ENCODE results near the gene MAP1B. TPM values are rescaled to one million over a fixed set of nuclear protein-coding genes. Genes with fewer than 3 reads are reported as not detected.

The MAP1B gene
- total and polyA plus RNA-seq, 2 of the 4 experiments (the other 2 are of a cell fraction): 41.1 to 183 TPM

DNA sequence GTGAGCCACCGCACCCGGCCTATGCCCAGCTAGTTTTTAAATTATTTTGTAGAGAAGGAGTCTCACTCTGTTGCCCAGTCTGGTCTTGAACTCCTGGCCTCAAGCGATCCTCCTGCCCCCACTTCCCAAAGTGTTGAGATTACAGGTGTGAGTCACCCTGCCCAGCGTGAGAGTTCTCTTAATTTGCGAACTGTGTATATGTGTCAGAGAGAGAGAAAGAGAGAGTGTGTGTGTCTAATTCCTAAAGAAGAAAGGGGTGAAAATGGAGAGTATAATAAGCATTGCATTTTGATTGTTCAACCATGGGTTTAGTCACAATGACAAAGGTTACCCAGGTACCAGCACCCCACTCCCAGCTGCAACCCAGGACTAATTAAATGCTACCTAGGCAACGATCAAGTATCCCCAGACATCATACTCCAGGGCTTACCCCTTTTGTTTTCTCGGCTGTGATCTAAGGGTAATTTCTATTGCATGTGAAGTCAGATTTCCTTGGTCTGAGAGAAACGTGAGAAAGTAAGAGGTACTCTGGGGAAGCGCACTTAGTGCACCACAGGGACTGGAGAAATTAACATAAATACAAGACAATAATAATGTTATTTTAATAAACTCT is 16.6 kb downstream of the MAP1B start:
- Histone ChIP-seq H4K5ac (ENCODE audit: low read depth, low read length) (no peak overlapping the region), H3K4me3 (ENCODE audit: insufficient read depth, low read depth, low read length) (no peak overlapping the region), H3K9me3 (ENCODE audit: control insufficient read depth, insufficient read depth, low read length) (peaks cover 3% of the 10 kb centered on the region), H2BK15ac (ENCODE audit: low read depth, low read length) (no peak overlapping the region), H3K4me1 (ENCODE audit: control insufficient read depth, insufficient read depth, low read length) (peaks cover 24% of the 10 kb centered on the region), H2BK20ac (ENCODE audit: low read depth, low read length) (no peak overlapping the region), H3K79me1 (ENCODE audit: low read depth in 1 of 2, low read length in 2 of 2) (peaks cover 47 to 78% of the 10 kb centered on the region in 2 experiments), H3K9ac (ENCODE audit: low read depth, low read length) (no peak overlapping the region), H4K20me1 (ENCODE audit: insufficient read depth, low read length) (peaks cover 52% of the 10 kb centered on the region), H3K56ac (ENCODE audit: extremely low read depth, insufficient read depth, low read length) (no peak overlapping the region), H3K14ac (replicated peaks; ENCODE audit: low read depth, low read length) (no peak overlapping the region), H2AFZ (replicated peaks; ENCODE audit: low read length, poor library complexity) (no peak overlapping the region), H3K36me3 (ENCODE audit: control insufficient read depth, insufficient read depth, low read length) (peaks cover 15% of the 10 kb centered on the region), H3K23ac (ENCODE audit: low read depth, low read length) (no peak overlapping the region), H2AK9ac (replicated peaks; ENCODE audit: low read depth, low read length, poor library complexity) (no peak overlapping the region), H2BK120ac (ENCODE audit: low read depth, low read length) (no peak overlapping the region), H2AK5ac (ENCODE audit: low read depth, low read length) (no peak overlapping the region), H4K8ac (ENCODE audit: low read depth in 2 of 2, low read length in 2 of 2) (no peak overlapping the region), H3K27me3 (ENCODE audit: control insufficient read depth, insufficient read depth, low read length) (no peaks in the 10 kb centered on the region), H3K4ac (ENCODE audit: low read depth, low read length) (no peak overlapping the region), H4K91ac (ENCODE audit: insufficient read depth, low read depth, low read length) (no peak overlapping the region), H3K27ac (ENCODE audit: insufficient read depth, low read length) (no peak overlapping the region), H3K9me1 (ENCODE audit: insufficient read depth, low read length) (peaks cover 32% of the 10 kb centered on the region), H2BK5ac (ENCODE audit: low read depth, low read length, poor library complexity, severe bottlenecking) (no peak overlapping the region), H3K4me2 (ENCODE audit: low read depth, low read length) (no peak overlapping the region), H3K18ac (ENCODE audit: low read depth, low read length) (no peak overlapping the region)
- no peak for ATAC-seq (ENCODE audit: low read depth)
- TF ChIP-seq, protein P1, sequence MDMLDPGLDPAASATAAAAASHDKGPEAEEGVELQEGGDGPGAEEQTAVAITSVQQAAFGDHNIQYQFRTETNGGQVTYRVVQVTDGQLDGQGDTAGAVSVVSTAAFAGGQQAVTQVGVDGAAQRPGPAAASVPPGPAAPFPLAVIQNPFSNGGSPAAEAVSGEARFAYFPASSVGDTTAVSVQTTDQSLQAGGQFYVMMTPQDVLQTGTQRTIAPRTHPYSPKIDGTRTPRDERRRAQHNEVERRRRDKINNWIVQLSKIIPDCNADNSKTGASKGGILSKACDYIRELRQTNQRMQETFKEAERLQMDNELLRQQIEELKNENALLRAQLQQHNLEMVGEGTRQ (IDR thresholded peaks at IDR 0.05; ENCODE audit: low read depth, low read length): no peak
- TF ChIP-seq, protein P2, sequence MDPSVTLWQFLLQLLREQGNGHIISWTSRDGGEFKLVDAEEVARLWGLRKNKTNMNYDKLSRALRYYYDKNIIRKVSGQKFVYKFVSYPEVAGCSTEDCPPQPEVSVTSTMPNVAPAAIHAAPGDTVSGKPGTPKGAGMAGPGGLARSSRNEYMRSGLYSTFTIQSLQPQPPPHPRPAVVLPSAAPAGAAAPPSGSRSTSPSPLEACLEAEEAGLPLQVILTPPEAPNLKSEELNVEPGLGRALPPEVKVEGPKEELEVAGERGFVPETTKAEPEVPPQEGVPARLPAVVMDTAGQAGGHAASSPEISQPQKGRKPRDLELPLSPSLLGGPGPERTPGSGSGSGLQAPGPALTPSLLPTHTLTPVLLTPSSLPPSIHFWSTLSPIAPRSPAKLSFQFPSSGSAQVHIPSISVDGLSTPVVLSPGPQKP (IDR thresholded peaks at IDR 0.05; ENCODE audit: borderline replicate concordance, low read depth, low read length): no peak
- TF ChIP-seq MXI1 (IDR thresholded peaks at IDR 0.05; ENCODE audit: borderline replicate concordance, low read depth, low read length) (no peak), RFX5 (IDR thresholded peaks at IDR 0.05; ENCODE audit: low read depth, low read length) (no peak), RCOR1 (IDR thresholded peaks at IDR 0.05; ENCODE audit: insufficient replicate concordance, low read length) (no peak), FOS (IDR thresholded peaks at IDR 0.05; ENCODE audit: low read depth, low read length) (no peak), NFE2L2 (IDR thresholded peaks at IDR 0.05; ENCODE audit: low read depth, low read length) (no peak), MAFK (IDR thresholded peaks at IDR 0.05; ENCODE audit: low read depth, low read length) (no peak), CHD1 (IDR thresholded peaks at IDR 0.05; ENCODE audit: low read depth, low read length) (no peak), RAD21 (IDR thresholded peaks at IDR 0.05; ENCODE audit: low read length) (no peak), BHLHE40 (IDR thresholded peaks at IDR 0.05; ENCODE audit: low read depth, low read length) (no peak), CEBPB (IDR thresholded peaks at IDR 0.05; ENCODE audit: low read depth, low read length) (no peak), POLR2A (IDR thresholded peaks at IDR 0.05; ENCODE audit: low read depth, low read length) (no peak), MAZ (IDR thresholded peaks at IDR 0.05; ENCODE audit: borderline replicate concordance, low read depth, low read length) (no peak)
- TF ChIP-seq, protein P3, sequence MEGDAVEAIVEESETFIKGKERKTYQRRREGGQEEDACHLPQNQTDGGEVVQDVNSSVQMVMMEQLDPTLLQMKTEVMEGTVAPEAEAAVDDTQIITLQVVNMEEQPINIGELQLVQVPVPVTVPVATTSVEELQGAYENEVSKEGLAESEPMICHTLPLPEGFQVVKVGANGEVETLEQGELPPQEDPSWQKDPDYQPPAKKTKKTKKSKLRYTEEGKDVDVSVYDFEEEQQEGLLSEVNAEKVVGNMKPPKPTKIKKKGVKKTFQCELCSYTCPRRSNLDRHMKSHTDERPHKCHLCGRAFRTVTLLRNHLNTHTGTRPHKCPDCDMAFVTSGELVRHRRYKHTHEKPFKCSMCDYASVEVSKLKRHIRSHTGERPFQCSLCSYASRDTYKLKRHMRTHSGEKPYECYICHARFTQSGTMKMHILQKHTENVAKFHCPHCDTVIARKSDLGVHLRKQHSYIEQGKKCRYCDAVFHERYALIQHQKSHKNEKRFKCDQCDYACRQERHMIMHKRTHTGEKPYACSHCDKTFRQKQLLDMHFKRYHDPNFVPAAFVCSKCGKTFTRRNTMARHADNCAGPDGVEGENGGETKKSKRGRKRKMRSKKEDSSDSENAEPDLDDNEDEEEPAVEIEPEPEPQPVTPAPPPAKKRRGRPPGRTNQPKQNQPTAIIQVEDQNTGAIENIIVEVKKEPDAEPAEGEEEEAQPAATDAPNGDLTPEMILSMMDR (conservative IDR thresholded peaks at IDR 0.05; ENCODE audit: low read depth, low read length): no peak
- CTCF ChIA-PET: no interaction called here
- BruUV-seq (replicated peaks): no TSS peak
- in situ Hi-C loops (cut with MboI; ENCODE audit: low sequenced_read_pairs): no loop called here
- intact Hi-C loops (cut with micrococcal nuclease): no loop called here
- WGBS, 2 experiments (ENCODE audit: extremely low coverage in 2 of 2, insufficient read length in 1 of 2): no CpG with 5 or more reads among the region's 9 CpGs
- POLR2A ChIA-PET (ENCODE audit: unreplicated experiment): no interaction called here
- DNase-seq: no peak
- dilution Hi-C loops (cut with HindIII; ENCODE audit: low sequenced_read_pairs, unreplicated experiment): no loop called here
